ENCODE results near the gene TYW3.

GRCh38 chr1:74748960-74749359 lies 16.0 kb downstream of the TYW3 start:
- TF ChIP-seq, protein P1, sequence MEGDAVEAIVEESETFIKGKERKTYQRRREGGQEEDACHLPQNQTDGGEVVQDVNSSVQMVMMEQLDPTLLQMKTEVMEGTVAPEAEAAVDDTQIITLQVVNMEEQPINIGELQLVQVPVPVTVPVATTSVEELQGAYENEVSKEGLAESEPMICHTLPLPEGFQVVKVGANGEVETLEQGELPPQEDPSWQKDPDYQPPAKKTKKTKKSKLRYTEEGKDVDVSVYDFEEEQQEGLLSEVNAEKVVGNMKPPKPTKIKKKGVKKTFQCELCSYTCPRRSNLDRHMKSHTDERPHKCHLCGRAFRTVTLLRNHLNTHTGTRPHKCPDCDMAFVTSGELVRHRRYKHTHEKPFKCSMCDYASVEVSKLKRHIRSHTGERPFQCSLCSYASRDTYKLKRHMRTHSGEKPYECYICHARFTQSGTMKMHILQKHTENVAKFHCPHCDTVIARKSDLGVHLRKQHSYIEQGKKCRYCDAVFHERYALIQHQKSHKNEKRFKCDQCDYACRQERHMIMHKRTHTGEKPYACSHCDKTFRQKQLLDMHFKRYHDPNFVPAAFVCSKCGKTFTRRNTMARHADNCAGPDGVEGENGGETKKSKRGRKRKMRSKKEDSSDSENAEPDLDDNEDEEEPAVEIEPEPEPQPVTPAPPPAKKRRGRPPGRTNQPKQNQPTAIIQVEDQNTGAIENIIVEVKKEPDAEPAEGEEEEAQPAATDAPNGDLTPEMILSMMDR (IDR thresholded peaks at IDR 0.05; ENCODE audit: borderline replicate concordance, extremely low read depth, low read length, poor library complexity, severe bottlenecking) = no peak
- TF ChIP-seq EZH2 (IDR thresholded peaks at IDR 0.05; ENCODE audit: borderline replicate concordance, low read depth, low read length, severe bottlenecking) = no peak
